Activated T-cell treated with anti-CD3 and anti-CD28 coated beads, Interleukin-2, amount 50 U/mL, for 72 hours (primary cell): ENCODE data around the gene LIPG. TPM values are rescaled to one million over a fixed set of nuclear protein-coding genes. Genes with fewer than 3 reads are reported as not detected.
"Not testable (repeated sequence)": the region's sequence is repeated elsewhere in the genome, so short reads cannot be mapped to it uniquely, and the experiment has no call there.

Source experiments
- ATAC-seq, 2 donors: fragments of 150-1000 bp; cut with Tn5 transposase; replicated peaks in 1 of 2; 2 replicates each; pipeline ENCODE4 v1.10.0; 2021; ENCODE audit warnings: moderate library complexity in 2 of 2, mild to moderate bottlenecking in 1 of 2
- DNase-seq, 2 donors: peaks; one replicate each; pipeline ENCODE4 v3.0.0; 2021 to 2022; ENCODE audit warnings: mixed read lengths in 1 of 2
- H3K27ac Mint-ChIP-seq: one replicate; pipeline ENCODE4 v1.8.0; 2022; ENCODE audit warnings: mild to moderate bottlenecking, moderate library complexity, mixed read lengths
- H3K27me3 Mint-ChIP-seq: one replicate; pipeline ENCODE4 v1.8.0; 2022; ENCODE audit warnings: low read depth, mixed read lengths
- H3K36me3 Mint-ChIP-seq, 2 donors: one replicate each; pipeline ENCODE4 v1.8.0; 2022; ENCODE audit warnings: mixed read lengths in 2 of 2, mild to moderate bottlenecking in 1 of 2; ENCODE audit not compliant: insufficient read depth in 2 of 2
- H3K4me1 Mint-ChIP-seq: one replicate; pipeline ENCODE4 v1.8.0; 2022; ENCODE audit warnings: low read depth, mixed read lengths
- H3K4me3 Mint-ChIP-seq, 2 donors: one replicate each; pipeline ENCODE4 v1.8.0; 2022; ENCODE audit warnings: mild to moderate bottlenecking in 2 of 2, mixed read lengths in 2 of 2, moderate library complexity in 2 of 2
- H3K9me3 Mint-ChIP-seq, 2 donors: one replicate each; pipeline ENCODE4 v1.8.0; 2022; ENCODE audit warnings: mixed read lengths in 2 of 2
- total RNA-seq, 2 donors: library from RNA; stranded (reverse); gene quantifications; one replicate each; pipeline ENCODE4 v1.2.3, GENCODE V29; 2022

Gene LIPG
- total RNA-seq, 2 donors from 2014 or later, result 0.12 TPM; not detected in 1

DNA sequence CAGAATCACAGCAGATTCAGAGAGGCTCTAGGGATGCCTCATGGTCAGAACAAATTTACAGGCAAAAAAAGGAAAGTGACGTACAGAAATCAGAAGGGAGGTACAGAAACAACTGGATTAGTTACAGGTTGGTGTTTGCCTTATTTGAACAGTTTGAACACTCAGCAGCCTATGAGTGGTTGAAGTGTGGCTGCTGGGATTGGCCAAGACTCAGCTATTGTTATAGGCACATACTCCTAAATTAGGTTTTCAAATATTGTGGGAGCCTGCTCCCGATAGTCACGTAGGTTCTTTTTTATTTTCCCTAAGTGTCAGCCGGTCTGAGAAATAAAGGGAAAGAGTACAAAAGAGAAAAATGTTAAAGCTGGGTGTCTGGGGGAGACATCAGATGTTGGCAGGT, 8.9 kb upstream of the LIPG start:
- Mint-ChIP-seq H3K36me3 (no peaks in the 10 kb centered on the region), H3K27ac (no peak overlapping the region), H3K4me3 (no peak overlapping the region), H3K27me3 (peaks cover 37% of the 10 kb centered on the region), H3K9me3 (no peaks in the 10 kb centered on the region), H3K4me1 (no peaks in the 10 kb centered on the region)
- DNase-seq (no peak), ATAC-seq (no peak)

DNA sequence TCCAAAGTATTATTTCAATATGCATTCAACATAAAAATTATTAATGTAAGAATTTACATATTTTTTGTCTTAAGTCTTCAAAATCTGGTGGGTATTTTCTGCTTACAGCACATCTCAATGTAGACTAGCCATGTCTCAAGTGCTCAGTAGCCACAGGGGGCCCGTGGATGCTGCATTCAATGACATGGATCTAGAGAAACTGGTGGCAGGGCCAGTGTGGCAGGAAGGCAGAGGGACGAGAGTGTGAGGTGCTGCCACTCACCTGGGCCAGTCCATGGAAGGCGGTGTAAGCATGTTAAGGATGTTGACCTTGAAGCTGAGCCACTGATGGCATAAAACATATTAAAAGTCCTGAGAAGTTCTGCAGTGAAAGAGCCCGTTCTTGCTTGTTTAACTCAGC, 6.2 kb upstream of the LIPG start:
- Mint-ChIP-seq H3K4me3 (no peak overlapping the region), H3K4me1 (peaks cover under 1% of the 10 kb centered on the region), H3K27me3 (peaks cover 59% of the 10 kb centered on the region), H3K27ac (no peak overlapping the region), H3K9me3 (no peaks in the 10 kb centered on the region), H3K36me3 (no peaks in the 10 kb centered on the region)
- ATAC-seq (no peak), DNase-seq (no peak)

DNA sequence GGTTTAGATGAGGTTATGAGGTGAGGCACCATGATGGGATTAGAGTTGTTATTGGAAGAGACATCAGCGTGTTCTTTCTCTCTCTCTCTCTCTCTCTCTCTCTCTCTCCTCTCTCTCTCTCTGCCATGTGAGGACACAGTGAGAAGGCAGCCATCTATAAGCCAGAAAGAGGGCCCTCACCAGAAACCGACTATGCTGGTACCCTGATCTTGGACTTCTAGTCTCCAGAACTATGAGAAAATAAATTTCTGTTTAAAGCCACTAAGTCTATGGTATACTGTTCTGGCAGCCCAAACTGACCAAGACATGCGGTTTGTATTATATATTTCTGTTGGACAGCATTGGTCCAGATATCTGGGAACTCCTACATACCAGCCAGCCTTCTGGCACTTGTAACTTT, 3.5 kb upstream of the LIPG start:
- H3K9me3 Mint-ChIP-seq, result no peaks in the 10 kb centered on the region
- H3K4me1 Mint-ChIP-seq, result peaks cover 28% of the 10 kb centered on the region
- H3K4me3 Mint-ChIP-seq, result no peak overlapping the region
- no peak for DNase-seq
- peaks cover 70% of the 10 kb centered on the region for H3K27me3 Mint-ChIP-seq
- ATAC-seq, result no peak
- H3K27ac Mint-ChIP-seq, result no peak overlapping the region
- H3K36me3 Mint-ChIP-seq, result no peaks in the 10 kb centered on the region

DNA sequence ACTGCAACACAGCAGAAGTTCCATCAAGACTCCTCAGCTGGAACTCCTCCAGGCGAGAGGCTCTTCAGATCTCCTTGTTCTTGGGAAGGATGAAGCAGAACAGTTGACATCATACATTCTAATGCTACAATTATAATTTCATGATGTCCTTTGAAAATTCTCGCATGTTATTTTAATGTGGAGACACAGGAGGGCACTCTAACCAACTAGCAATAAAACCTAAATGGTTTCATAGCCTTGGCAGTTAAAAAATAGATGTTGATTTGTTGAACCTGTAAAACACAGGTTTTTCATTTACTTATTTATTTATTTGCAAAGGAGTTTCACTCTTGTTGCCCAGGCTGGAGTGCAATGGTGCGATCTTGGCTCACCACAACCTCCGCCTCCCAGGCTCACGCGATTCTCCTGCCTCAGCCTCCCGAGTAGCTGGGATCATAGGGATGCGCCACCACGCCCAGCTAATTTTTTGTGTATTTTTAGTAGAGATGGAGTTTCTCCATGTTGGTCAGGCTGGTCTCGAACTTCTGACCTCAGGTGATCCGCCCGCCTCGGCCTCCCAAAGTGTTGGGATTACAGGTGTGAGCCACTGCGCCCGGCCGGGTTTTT, 2.4 kb upstream of the LIPG start:
- not testable (repeated sequence) for H3K27ac Mint-ChIP-seq, ATAC-seq, H3K36me3 Mint-ChIP-seq, H3K9me3 Mint-ChIP-seq, H3K4me3 Mint-ChIP-seq, DNase-seq
- peaks cover 32% of the 10 kb centered on the region for H3K4me1 Mint-ChIP-seq
- peaks cover 71% of the 10 kb centered on the region for H3K27me3 Mint-ChIP-seq

DNA sequence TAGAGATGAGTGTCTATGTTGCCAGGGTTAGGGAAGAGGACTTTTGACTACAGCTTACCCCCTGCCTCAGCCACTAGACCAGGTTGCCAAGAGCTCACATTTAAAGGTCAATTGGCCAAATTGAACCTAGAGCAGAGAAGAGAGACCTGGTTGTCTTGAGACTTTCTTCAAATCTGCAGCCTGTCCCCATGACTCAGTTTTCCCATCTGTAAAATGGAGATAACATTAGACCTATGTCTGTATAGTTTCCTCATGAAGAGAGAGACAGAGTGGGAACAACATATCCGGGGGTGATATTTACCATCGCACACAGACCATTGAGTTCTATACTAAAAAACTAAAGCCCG, 1.6 kb upstream of the LIPG start:
- no peak for DNase-seq
- Mint-ChIP-seq H3K4me1 (peaks cover 32% of the 10 kb centered on the region), H3K9me3 (no peaks in the 10 kb centered on the region), H3K4me3 (peak overlapping the region; percentile 82 to 88), H3K27me3 (peaks cover 72% of the 10 kb centered on the region), H3K27ac (no peak overlapping the region), H3K36me3 (no peaks in the 10 kb centered on the region)
- ATAC-seq, result no peak

DNA sequence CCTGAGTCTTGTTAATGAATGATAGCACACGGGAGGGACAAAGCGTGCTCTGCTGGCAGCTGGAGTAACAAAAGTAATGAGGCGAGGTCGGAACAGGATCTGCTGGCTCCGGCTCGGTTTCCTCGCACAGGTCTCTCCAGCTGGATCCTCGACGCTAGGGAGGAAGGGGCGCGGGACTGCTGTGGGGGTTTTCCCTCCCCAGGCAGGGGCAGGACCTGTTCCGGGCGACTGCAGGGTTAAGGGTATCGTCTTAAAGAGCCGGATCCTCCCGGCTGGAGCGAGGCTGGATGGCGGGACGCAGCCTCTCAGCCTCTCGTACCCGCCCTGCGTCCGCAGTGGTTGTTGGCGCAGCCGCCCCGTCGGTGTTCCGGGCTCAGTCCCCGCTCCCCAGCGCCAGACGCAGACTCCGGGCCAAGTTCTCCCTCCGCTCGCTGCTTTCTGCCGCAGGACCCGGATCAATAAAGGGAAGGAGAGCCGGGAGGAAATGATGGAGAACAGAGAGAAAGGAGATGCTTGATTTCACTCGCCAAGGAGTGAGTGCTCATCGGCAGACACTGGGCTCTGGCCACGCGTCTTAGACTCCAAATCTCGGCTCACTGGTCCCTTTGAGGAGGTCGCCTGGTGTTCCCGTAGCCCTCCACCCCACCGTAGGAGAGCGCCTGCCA, 1.1 kb upstream of the LIPG start:
- Mint-ChIP-seq H3K27me3 (peaks cover 75% of the 10 kb centered on the region), H3K4me3 (peak overlapping the region; percentile 82 to 88), H3K4me1 (peaks cover 32% of the 10 kb centered on the region), H3K36me3 (no peaks in the 10 kb centered on the region), H3K9me3 (no peaks in the 10 kb centered on the region), H3K27ac (no peak overlapping the region)
- peak in 1 of 2 donors; percentile 5 for DNase-seq
- ATAC-seq, result no peak

DNA sequence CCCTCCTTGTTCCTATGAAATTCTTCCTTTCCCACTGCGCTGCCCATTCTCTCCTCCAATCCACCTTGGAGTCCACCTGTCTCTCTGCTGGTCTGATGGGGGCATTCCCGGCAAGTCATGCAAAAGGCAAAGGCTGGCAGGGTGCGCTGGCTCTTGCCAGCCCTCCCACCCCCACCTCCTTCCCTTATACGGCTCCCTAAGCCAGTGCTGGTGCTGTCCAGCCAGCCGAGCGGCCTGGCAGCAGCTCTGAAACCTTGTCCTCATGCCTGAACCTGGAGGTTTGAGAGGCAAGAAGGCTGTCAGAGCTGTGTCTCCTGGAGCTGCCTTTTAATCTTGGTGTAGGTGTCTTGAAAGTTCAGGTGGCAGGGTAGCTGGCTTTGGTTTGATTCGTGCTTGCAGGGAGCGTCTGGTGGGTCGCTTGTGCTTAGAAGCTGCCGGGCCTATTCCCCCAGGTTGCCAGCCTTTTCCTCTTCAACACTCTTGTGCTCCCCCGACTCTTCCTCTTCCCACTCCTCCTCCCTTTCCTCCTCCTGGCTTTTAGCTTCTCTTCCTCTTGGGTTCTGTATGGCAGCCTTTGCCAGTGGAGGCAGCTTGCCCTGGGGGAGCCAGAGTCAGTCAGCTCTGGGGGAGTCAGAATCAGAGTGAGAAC, 748 bp downstream of the LIPG start:
- peak in 1 of 2 donors; percentile 3 for DNase-seq
- Mint-ChIP-seq H3K27ac (no peak overlapping the region), H3K9me3 (no peaks in the 10 kb centered on the region), H3K4me1 (peaks cover 32% of the 10 kb centered on the region), H3K4me3 (peak overlapping the region; percentile 82 to 88), H3K36me3 (no peaks in the 10 kb centered on the region), H3K27me3 (peaks cover 90% of the 10 kb centered on the region)
- ATAC-seq, result no peak

- no peaks in the 10 kb centered on the region for H3K36me3 Mint-ChIP-seq
- H3K9me3 Mint-ChIP-seq, result no peaks in the 10 kb centered on the region
- peaks cover 32% of the 10 kb centered on the region for H3K4me1 Mint-ChIP-seq
- H3K27me3 Mint-ChIP-seq, result peaks cover 90% of the 10 kb centered on the region
- H3K4me3 Mint-ChIP-seq, result peak overlapping the region; percentile 82 to 88
- H3K27ac Mint-ChIP-seq, result no peak overlapping the region
- DNase-seq, result no peak
- ATAC-seq, result peak; percentile 37 to 56
These were observed 1.3 kb downstream of the LIPG start for GRCh38 chr18:49563130-49563540.

- ATAC-seq (no peak), DNase-seq (no peak)
- H3K9me3 Mint-ChIP-seq, result no peaks in the 10 kb centered on the region
- peaks cover 32% of the 10 kb centered on the region for H3K4me1 Mint-ChIP-seq
- H3K27ac Mint-ChIP-seq, result no peak overlapping the region
- H3K27me3 Mint-ChIP-seq, result peaks cover 86% of the 10 kb centered on the region
- H3K4me3 Mint-ChIP-seq, result no peak overlapping the region
- no peaks in the 10 kb centered on the region for H3K36me3 Mint-ChIP-seq
These were observed 2.1 kb downstream of the LIPG start for GRCh38 chr18:49563701-49564517.

DNA sequence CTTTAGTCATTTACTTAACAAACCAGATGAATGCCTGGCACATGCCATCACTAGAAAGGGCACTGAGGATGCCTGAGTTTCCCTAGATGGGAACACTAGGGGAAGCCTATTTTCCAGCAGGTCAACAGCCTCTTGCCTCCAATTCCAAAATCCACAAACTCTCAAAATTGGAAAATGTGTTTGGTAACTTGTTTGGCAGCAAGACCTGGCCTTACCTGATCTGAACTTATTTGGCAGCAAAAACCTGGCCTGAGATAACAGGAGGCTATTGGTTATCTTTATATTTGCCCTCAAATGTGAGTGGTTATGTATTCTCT, 2.6 kb downstream of the LIPG start:
- no peaks in the 10 kb centered on the region for H3K9me3 Mint-ChIP-seq
- ATAC-seq (no peak), DNase-seq (no peak)
- H3K36me3 Mint-ChIP-seq, result no peaks in the 10 kb centered on the region
- no peak overlapping the region for H3K27ac Mint-ChIP-seq
- peaks cover 80% of the 10 kb centered on the region for H3K27me3 Mint-ChIP-seq
- no peak overlapping the region for H3K4me3 Mint-ChIP-seq
- H3K4me1 Mint-ChIP-seq, result peaks cover 32% of the 10 kb centered on the region

DNA sequence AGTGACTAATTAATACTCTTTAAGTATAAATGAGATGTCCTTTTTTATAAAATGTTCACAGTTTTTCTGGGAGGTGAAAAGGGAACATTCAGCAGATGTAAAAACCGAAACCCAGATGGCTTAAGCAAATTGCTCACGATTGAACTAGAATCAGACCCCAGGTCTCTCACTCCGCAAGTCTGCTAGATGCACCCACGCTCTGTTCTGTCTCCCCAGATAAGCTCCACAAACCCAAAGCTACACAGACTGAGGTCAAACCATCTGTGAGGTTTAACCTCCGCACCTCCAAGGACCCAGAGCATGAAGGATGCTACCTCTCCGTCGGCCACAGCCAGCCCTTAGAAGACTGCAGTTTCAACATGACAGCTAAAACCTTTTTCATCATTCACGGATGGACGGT, 3.2 kb downstream of the LIPG start:
- Mint-ChIP-seq H3K9me3 (no peaks in the 10 kb centered on the region), H3K4me3 (no peak overlapping the region), H3K4me1 (peaks cover 32% of the 10 kb centered on the region), H3K27ac (no peak overlapping the region), H3K36me3 (no peaks in the 10 kb centered on the region), H3K27me3 (peaks cover 74% of the 10 kb centered on the region)
- ATAC-seq, result no peak
- no peak for DNase-seq

DNA sequence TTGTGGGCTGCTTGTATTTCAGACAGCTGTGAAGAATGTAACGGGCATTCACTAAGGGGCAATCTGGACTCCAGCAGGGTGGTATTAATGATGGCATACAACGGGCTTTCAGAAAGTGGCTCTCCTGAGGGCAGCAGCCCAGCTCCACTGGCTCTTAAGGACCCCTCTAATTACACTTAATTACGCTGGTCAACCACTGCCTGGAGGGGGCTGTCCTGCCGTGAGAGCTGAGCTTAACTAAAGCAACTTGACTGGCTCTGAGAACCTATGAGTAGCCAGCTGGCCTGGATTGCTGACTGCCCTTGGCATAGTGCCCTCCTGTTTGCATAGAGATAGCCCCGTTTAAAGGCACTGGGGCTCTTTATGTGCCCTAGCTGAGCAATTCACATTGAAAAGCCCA, 3.8 kb downstream of the LIPG start:
- no peak overlapping the region for H3K4me3 Mint-ChIP-seq
- H3K27ac Mint-ChIP-seq, result no peak overlapping the region
- ATAC-seq (no peak), DNase-seq (no peak)
- no peaks in the 10 kb centered on the region for H3K36me3 Mint-ChIP-seq
- H3K4me1 Mint-ChIP-seq, result peaks cover 32% of the 10 kb centered on the region
- no peaks in the 10 kb centered on the region for H3K9me3 Mint-ChIP-seq
- H3K27me3 Mint-ChIP-seq, result peaks cover 69% of the 10 kb centered on the region

DNA sequence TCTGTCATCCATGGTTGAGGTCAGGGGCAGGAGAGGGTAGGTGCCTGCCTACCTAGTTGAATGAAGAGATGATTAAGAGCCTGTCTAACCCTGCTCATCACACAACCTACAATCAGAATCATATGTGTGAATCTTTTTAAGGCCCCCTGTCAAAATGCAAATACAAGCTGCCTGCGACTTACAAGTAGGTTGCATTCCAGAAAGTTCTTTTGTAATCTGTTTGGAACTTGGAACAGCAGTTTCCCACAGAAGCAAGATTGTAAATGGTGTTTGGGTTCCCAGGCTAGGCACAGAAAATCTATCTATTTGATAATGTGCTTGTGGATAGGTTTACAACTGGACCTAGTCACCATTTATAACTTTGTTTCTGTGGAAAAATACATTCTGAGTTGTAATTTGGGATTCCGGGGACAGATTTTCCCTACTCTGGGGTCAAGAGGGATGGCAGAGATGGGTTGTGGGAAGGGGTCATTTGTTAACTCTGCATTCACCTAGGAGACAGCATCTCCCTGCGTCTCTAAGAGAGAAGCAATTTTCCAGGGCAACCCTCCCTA, 4.4 kb downstream of the LIPG start:
- peaks cover 62% of the 10 kb centered on the region for H3K27me3 Mint-ChIP-seq

More for the DNA sequence above, 4.4 kb downstream of the LIPG start:
- ATAC-seq (no peak), DNase-seq (no peak)
- Mint-ChIP-seq H3K4me3 (no peak overlapping the region), H3K4me1 (peaks cover 25% of the 10 kb centered on the region), H3K9me3 (no peaks in the 10 kb centered on the region), H3K27ac (no peak overlapping the region), H3K36me3 (no peaks in the 10 kb centered on the region)
